GM10847 (cell line): Measurements from ENCODE around the gene KRTAP10-9.
"Not testable (repeated sequence)": the region's sequence is repeated elsewhere in the genome, so short reads cannot be mapped to it uniquely, and the experiment has no call there.

Experiments
- POLR2A ChIP-seq: IDR thresholded peaks from 2 replicates; pipeline ENCODE4 v1.6.1; 2011; ENCODE audit not compliant: insufficient read length; ENCODE audit errors: extremely low read depth

The KRTAP10-9 gene

DNA sequence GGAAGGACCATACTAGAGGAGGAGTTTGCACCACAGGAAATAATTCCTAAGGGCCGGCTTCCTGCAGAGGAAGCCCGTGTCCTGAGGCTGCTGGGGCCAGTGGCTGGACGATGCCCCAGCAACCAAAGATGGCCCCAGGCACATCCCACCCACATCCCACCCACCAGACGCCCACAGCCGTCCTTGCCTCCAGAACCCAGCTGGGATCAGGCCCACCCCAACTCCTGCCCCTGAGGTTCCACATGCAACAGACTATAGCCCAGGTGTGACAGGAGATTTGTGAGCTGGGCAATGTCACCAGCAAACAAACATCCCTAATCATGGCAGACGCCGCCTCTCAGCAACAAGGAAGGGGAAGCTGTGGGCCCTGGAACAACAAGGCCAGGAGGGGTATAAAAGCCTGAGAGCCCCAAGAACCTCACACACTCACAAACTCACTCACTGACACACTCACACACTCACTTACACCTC is at the start of gene KRTAP10-9:
TSS of gene KRTAP10-9 (plus strand) at position 421 of the 471 bp plus-strand sequence. CDS start 79 bp downstream, outside the sequence.
- TF ChIP-seq POLR2A = no peak

DNA sequence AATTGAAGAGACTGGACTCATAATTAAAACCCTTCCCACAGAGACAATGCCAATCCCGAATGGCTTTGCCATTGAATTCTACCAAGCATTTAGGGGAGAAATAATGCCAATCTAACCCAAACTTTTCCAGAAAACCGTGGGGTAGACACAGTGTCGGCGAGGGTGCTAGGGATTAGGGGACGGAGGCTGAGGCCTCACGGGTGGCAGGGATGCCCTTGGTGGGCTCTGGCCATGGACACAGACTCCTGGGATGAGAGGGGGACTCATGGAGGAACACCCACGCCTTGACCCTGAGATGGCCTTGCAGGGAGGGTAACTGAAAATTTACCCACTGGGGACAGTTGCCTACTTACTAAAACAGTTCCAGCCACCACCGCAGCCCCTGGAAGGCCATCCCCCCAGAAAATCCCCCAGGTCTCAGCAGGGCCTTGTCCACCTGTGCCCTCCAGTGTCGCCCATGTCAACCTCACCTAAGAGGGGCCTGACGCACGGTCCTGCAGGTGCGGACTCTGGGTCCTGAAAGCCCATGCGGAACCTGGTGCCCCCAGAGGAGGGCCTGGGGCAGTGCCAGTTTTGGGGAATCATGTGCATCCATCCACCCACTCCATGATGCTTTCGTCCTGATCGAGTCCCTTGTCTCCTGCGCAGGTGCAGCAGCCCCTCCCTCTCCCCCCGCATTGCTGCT is 48.4 kb upstream of the KRTAP10-9 start:
- TF ChIP-seq POLR2A = no peak

DNA sequence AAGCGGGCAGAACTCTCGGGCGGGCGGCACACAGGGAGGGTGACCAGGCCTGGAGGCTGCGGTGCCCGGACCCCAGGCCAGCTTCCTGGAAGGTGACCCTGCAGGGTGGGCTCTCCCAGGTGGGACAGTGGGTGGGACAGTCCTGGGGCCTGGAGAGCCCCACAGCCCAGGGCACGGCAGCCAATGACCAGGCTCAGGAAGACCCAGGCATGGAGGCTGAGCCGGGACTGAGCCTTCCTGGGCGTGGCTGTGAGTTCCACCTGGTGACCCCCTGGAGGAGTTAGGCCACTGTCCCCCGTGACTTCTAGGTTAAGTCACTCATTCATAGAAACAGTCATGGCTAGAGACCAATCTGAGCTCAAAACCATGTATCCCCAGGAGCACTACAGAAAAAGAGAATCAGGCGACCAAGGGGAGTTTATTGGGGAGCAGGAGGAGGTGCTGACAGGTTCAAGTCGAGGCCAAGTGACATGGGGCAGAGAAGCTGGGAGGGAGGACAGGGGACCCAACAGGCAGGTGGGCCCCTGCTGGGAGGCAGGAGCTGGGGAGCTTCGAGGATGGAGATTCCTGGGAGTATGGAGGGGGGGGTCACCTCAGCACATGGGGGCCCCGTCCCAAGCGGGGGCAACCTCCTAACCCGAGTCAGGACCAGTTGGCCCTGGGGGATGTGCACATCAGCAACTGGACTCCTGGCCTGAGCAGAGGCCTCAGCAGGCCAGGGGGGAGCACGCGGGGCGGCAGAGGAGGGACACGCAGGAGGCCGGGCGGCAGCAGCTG is 47.6 kb upstream of the KRTAP10-9 start:
- no peak for TF ChIP-seq POLR2A

- TF ChIP-seq POLR2A = no peak
Measured at GRCh38 chr21:44579833-44580144, 47.1 kb upstream of the KRTAP10-9 start.

GRCh38 chr21:44580231-44580821 is 46.6 kb upstream of the KRTAP10-9 start, which contains the start of gene KRTAP10-5:
Gene KRTAP10-5 (minus strand): TSS chr21:44580604. CDS start chr21:44580578, 26 bp downstream.
- TF ChIP-seq POLR2A = not testable (repeated sequence)

DNA sequence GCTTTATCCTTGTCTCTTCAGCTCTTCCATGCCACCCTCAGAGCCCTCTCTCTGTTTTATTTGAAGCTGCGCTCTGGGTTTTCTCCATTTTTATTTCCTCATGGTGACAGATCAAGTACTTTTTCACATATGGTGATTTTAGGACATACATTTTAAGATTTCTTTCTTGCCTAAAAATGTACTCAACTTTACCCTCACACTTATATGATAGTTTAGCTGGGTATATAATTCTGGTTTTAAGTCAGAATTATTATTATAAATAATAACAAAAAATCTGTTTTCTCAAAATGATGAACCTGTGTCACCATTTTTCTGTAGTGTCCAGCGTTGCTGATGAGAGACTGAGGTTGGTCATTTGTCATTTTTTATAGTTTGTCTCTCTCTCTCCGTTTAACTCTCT is 45.7 kb upstream of the KRTAP10-9 start:
- TF ChIP-seq POLR2A = no peak

GRCh38 chr21:44582055-44582454 is 44.8 kb upstream of the KRTAP10-9 start:
- TF ChIP-seq POLR2A = no peak

DNA sequence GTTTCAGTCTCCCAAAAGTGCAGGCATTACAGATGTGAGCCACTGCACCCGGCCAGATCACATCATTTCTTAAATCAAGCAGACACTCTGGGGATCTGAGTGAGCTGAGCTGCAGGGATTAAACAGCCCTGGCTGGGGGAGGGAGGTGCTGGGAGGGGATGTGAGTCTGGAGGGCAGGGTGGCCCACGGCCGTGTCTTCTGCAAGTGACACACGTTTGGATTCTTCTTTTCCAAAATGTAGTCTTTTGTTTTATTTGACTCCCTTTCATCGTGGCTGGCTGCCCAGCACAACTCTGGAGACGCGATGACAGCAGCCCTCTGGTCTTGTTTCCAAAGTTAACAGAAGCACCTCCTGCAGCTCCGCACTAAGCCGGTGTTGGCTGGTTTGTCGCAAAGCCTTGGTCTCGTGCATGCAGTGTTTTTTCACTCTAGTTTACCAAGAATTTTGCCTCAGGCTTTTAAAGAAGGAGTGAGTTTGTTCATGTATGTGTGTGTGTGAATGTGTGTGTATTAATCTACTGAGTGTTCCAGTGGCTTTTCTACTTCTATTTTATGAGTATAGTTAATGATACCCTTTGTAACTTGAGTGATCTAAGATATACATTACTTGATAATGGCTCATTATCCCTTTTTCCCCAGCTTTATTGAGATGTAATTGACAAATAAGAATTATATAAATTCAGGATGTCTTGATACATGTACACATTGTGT is 43.6 kb upstream of the KRTAP10-9 start:
- no peak for TF ChIP-seq POLR2A

- no peak for TF ChIP-seq POLR2A
Measured at GRCh38 chr21:44583800-44584147, 43.1 kb upstream of the KRTAP10-9 start.

DNA sequence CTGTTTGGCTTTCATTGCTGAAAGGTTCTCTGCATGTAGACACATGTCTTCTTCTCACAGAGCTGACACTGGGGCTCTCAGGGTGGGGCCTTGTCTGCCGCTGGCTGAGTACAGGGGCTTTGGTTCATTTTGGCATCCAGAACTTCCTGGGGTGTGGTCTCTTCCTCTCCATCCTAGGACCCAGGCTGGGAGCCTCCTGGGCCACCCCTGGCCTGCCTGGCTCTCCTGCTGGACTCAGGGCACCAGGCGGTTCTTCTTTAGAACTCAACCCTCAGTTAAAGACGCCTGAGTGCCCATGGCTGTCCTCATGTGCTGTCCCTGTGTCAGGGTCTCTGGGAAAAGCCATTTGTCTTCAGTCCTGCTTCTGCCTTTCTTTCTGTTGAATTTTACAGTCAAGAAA is 41.0 kb upstream of the KRTAP10-9 start:
- no peak for TF ChIP-seq POLR2A

GRCh38 chr21:44589094-44589493 is 37.8 kb upstream of the KRTAP10-9 start:
- no peak for TF ChIP-seq POLR2A

DNA sequence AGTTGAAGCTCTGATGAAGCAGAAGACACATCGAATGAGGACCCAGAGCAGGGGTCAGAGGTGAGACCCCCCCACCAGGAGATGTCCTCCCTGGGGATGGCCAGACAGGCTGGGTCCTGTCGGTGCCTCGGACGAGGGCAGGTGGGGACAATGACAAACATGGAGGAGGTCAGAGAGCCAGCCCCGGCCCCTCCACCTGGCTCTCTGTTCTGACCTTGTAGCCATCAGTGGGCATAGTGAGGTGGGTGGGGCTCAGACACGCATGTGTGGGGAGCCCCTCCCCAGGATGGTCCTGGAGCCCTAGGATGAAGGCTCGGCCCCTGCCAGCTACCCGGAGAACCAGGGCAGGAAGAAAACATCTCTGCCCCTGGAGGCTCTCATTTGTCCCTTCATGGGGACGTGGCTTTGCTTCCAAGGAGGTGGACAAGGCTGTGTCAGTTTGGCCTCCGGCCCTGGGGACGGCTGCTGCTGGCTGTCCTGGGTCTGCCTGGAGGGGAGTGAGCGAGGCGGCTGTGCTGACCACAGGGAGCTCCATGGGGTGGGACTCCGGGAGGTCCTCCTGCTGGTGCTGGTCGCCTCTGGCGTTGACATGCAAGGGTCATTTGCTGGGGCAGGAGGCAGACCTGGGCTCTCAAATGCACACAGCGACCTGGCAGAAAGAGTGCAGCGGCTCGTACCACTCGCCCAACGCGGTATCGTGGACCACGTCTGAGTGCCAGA is 37.1 kb upstream of the KRTAP10-9 start:
- no peak for TF ChIP-seq POLR2A

GRCh38 chr21:44590311-44590721 is 36.6 kb upstream of the KRTAP10-9 start:
- no peak for TF ChIP-seq POLR2A

DNA sequence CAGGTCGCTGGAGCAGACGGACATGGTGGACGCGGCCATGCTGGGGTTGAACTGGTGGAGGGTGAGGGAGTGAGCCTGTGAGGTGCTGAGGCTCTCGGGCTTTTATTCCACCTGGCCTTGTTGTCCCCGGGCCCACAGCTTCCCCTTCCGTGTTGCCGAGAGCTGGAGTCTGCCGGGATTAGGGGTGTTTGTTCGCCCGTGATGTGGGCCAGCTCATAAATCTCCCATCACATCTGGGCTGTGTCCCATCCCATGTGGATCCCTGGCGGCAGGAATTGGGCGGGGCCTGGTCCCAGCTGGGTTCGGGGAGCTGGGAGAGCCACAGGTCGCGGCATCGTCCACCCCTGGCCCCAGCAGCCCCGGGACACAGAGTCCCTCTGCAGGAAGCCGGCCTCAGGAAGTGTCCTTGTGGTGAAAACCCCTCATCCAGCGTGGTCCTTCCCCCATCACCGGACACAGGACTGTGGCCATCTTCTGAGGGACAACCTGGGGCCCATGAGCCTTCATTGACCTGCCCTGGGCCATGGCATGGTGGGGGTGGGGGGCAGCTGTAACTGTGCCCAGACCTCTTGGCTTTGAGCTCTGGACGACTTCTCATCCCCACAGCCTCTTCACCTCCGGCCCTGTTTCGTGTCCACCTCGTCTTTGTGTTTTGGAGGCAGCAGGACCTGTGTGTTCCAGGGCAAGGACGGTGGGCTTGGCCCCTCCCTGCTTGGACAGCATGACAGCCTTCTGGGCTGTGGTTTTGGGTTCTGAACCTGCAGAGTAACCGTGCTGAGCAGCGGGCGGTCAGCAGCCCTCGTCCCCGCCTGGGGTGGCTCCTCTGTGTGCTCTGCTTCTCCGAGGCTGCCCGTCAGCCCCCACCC is 34.2 kb upstream of the KRTAP10-9 start, which contains the start of gene KRTAP10-6:
TSS of gene KRTAP10-6 (minus strand) at position 60 of the 866 bp plus-strand sequence. CDS start at position 39, 21 bp downstream.
- TF ChIP-seq POLR2A = no peak
